ENCODE data around the gene REPIN1. TPM values are rescaled to one million over a fixed set of nuclear protein-coding genes. Genes with fewer than 3 reads are reported as not detected.
A peak's percentile ranks its signal among the peaks of the same experiment; 100 is the strongest.

The REPIN1 gene
- total RNA-seq, 4 donors from 2014 or later, result 115 to 332 (median 159) TPM

- Histone ChIP-seq H3K27ac (peak overlapping the region; percentile 91 to 99 (median 95)), H3K36me3 (no peaks in the 10 kb centered on the region), H3K4me1 (peaks cover 17 to 18% of the 10 kb centered on the region in 2 donors), H3K4me3 (peak overlapping the region; percentile 73 to 98 (median 76)), H3K27me3 (no peaks in the 10 kb centered on the region), H3K9me3 (no peaks in the 10 kb centered on the region)
- in situ Hi-C loops (cut with MboI; ENCODE audit: low sequenced_read_pairs in 4 of 4) (no loop called here), intact Hi-C loops (cut with DNase I; ENCODE audit: low total_unique reads) (loop anchor here (1.0 to 5.0 kb wide), 2 partner anchors 26 to 507 kb away; partner anchors contain the start of gene ATP6V0E2)
- DNase-seq, result no peak
- ATAC-seq, result peak; percentile 29 to 32
- no peak for TF ChIP-seq POLR2A (IDR thresholded peaks at IDR 0.05)
Measured at GRCh38 chr7:150379441-150380379, 11.1 kb downstream of the REPIN1 start.

- Histone ChIP-seq H3K27ac (peak overlapping the region; percentile 91 to 99 (median 95)), H3K36me3 (no peaks in the 10 kb centered on the region)
Measured at GRCh38 chr7:150380463-150380862, 11.8 kb downstream of the REPIN1 start.

GRCh38 chr7:150381096-150381495 is 12.5 kb downstream of the REPIN1 start:
- no peak overlapping the region for H3K27ac ChIP-seq
- in situ Hi-C loops (cut with MboI; ENCODE audit: low sequenced_read_pairs in 4 of 4), result no loop called here
- no peaks in the 10 kb centered on the region for H3K27me3 ChIP-seq
- H3K4me3 ChIP-seq, result no peak overlapping the region
- H3K36me3 ChIP-seq, result no peaks in the 10 kb centered on the region
- ATAC-seq (no peak), DNase-seq (no peak)
- TF ChIP-seq CTCF (IDR thresholded peaks at IDR 0.05 in 4 of 5, conservative IDR thresholded peaks at IDR 0.05 in 1 of 5), result no peak
- TF ChIP-seq POLR2A (IDR thresholded peaks at IDR 0.05), result no peak
- intact Hi-C loops (cut with DNase I; ENCODE audit: low total_unique reads), result no loop called here
- H3K4me1 ChIP-seq, result peaks cover 24 to 28% of the 10 kb centered on the region in 2 donors
- H3K9me3 ChIP-seq, result no peaks in the 10 kb centered on the region

More at GRCh38 chr7:150380463-150380862, 11.8 kb downstream of the REPIN1 start:
- intact Hi-C loops (cut with DNase I; ENCODE audit: low total_unique reads) (no loop called here), in situ Hi-C loops (cut with MboI; ENCODE audit: low sequenced_read_pairs in 4 of 4) (no loop called here)
- no peaks in the 10 kb centered on the region for H3K9me3 ChIP-seq
- peak overlapping the region in 1 of 4 donors; percentile 73 for H3K4me3 ChIP-seq
- no peak for ATAC-seq
- peaks cover 22 to 25% of the 10 kb centered on the region in 2 donors for H3K4me1 ChIP-seq
- no peaks in the 10 kb centered on the region for H3K27me3 ChIP-seq
- no peak for DNase-seq
- no peak for TF ChIP-seq POLR2A (IDR thresholded peaks at IDR 0.05)
- no peak for TF ChIP-seq CTCF (IDR thresholded peaks at IDR 0.05 in 4 of 5, conservative IDR thresholded peaks at IDR 0.05 in 1 of 5)

GRCh38 chr7:150381785-150382122 is 13.1 kb downstream of the REPIN1 start:
- peaks cover 24 to 32% of the 10 kb centered on the region in 2 donors for H3K4me1 ChIP-seq
- intact Hi-C loops (cut with DNase I; ENCODE audit: low total_unique reads), result no loop called here

More at GRCh38 chr7:150381785-150382122, 13.1 kb downstream of the REPIN1 start:
- ATAC-seq, result no peak
- in situ Hi-C loops (cut with MboI; ENCODE audit: low sequenced_read_pairs in 4 of 4), result no loop called here
- Histone ChIP-seq H3K27me3 (no peaks in the 10 kb centered on the region), H3K27ac (no peak overlapping the region), H3K4me3 (no peak overlapping the region), H3K9me3 (no peaks in the 10 kb centered on the region), H3K36me3 (no peaks in the 10 kb centered on the region)
- TF ChIP-seq CTCF (IDR thresholded peaks at IDR 0.05 in 4 of 5, conservative IDR thresholded peaks at IDR 0.05 in 1 of 5) (no peak), POLR2A (IDR thresholded peaks at IDR 0.05) (no peak)
- no peak for DNase-seq

Measured in gastrocnemius medialis (tissue), 4 donors.